Epithelial cell of proximal tubule (primary cell): ENCODE data around the gene CLDN11. TPM values are rescaled to one million over a fixed set of nuclear protein-coding genes. Genes with fewer than 3 reads are reported as not detected.

Experiments used
- DNase-seq: peaks from one replicate; pipeline ENCODE4 v3.0.0-alpha.2; 2011; ENCODE audit warnings: low read depth
- H3K4me3 ChIP-seq: 2 replicates; pipeline ENCODE4 v1.5.1; 2011; ENCODE audit warnings: low read depth, mild to moderate bottlenecking, low read length
- CTCF ChIP-seq: conservative IDR thresholded peaks from 2 replicates; pipeline ENCODE4 v1.5.1; 2012; ENCODE audit warnings: low read depth, mild to moderate bottlenecking, low read length
- total RNA-seq: library from RNA; depleted of rRNA; stranded (reverse); fragments of >200 nt; gene quantifications from 2 replicates; pipeline ENCODE4 v1.2.3, GENCODE V29; 2015

CLDN11 gene
- total RNA-seq, 1 donor from 2014 or later: 33.7 TPM

DNA sequence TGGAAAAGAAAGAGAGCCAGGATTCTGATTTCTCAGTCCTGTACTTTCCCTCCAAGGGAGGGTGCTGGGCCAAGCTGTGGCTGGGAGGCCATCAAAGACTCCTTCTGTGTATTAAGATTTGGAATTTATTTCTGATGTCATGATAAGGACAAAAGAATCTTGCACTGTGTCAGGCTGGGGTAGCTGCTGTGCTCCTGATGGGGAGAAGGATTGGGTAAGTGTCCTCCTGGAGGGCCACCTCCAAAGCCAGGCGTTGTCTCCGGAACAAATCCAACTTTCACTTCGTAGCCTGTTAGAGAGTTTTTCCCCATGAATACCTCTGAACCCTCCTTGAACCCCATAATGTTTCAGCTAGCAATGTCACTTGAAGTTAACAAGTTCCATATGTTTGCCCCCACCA is 29.9 kb downstream of the CLDN11 start:
- no peak for TF ChIP-seq CTCF
- DNase-seq: no peak
- no peak overlapping the region for H3K4me3 ChIP-seq

DNA sequence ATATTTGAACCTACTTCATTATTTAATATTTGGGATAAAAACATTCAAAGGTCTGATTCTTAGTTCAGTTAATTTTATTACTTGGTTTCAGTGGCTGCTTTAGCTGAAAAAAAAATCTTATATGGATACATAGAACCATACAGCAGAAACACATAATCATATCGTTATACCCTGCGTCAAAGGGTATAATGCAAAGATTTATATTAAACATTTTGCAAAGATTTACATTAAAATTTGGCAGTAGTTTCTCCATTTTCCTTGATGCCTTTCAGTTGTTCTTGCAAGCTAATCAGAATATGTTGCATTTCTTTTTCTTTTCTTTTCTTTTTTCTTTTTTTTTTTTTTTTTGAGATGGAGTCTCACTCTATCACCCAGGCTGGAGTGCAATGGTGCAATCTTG is 31.4 kb downstream of the CLDN11 start:
- no peak for TF ChIP-seq CTCF
- no peak overlapping the region for H3K4me3 ChIP-seq
- no peak for DNase-seq

GRCh38 chr3:170454509-170454908 is 35.8 kb downstream of the CLDN11 start:
- TF ChIP-seq CTCF: no peak
- H3K4me3 ChIP-seq: no peak overlapping the region
- DNase-seq: no peak

DNA sequence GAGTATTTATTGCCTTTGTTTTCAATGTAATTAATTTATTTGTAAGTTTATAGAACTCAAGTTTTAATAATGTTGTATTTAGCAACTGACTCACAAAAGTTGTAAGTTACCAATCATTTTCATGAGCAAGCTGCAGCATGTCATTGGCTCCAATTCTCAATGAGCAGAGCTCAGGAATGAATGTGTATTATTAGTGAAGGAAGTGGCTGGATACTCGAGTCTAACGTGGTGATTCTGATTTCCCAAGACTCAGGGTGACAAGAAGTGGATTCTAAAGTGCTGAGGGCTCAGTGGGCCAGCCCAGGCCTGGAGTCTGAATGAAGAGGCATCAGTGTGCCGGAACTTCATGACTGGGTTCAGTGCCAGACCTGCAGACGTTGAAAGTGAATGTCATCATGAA is 39.6 kb downstream of the CLDN11 start:
- TF ChIP-seq CTCF: no peak
- H3K4me3 ChIP-seq: no peak overlapping the region
- DNase-seq: no peak

- no peak for TF ChIP-seq CTCF
- H3K4me3 ChIP-seq: no peak overlapping the region
- no peak for DNase-seq
Measured at GRCh38 chr3:170463011-170463410, 44.3 kb downstream of the CLDN11 start.

GRCh38 chr3:170465955-170466354 is 47.3 kb downstream of the CLDN11 start:
- no peak for TF ChIP-seq CTCF
- DNase-seq: no peak
- no peak overlapping the region for H3K4me3 ChIP-seq

- DNase-seq: no peak
- H3K4me3 ChIP-seq: no peak overlapping the region
- no peak for TF ChIP-seq CTCF
Measured at GRCh38 chr3:170467007-170467406, 48.3 kb downstream of the CLDN11 start.
